Adrenal gland (tissue), 12 donors: Measurements from ENCODE around the gene CD24. TPM values are rescaled to one million over a fixed set of nuclear protein-coding genes. Genes with fewer than 3 reads are reported as not detected.

Source experiments
- DNase-seq, 7 donors: peaks; one replicate each; pipeline ENCODE4 v3.0.0-alpha.2; 2019 to 2020
- H3K27ac ChIP-seq, 5 donors: fragments of 200-600 bp; sonication (generic) in 4 of 5; 1 replicate in 3 of 5; 2 replicates in 2 of 5; pipeline versions ENCODE4 v1.5.1 to v1.8.0; 2016 to 2020; ENCODE audit warnings: mild to moderate bottlenecking in 1 of 5
- H3K27me3 ChIP-seq: fragments of 200-600 bp; 2 replicates; pipeline ENCODE4 v1.8.0; 2021
- H3K36me3 ChIP-seq, 2 donors: fragments of 200-600 bp; replicated peaks in 1 of 2; 1 replicate in 1 of 2; 2 replicates in 1 of 2; pipeline versions ENCODE4 v1.5.1 to v1.8.0; 2018 to 2022
- H3K4me1 ChIP-seq, 2 donors: fragments of 200-600 bp; replicated peaks in 1 of 2; 1 replicate in 1 of 2; 2 replicates in 1 of 2; pipeline versions ENCODE4 v1.5.1 to v1.8.0; 2018 to 2021
- H3K4me3 ChIP-seq, 4 donors: fragments of 200-600 bp; sonication (generic) in 3 of 4; one replicate each; pipeline ENCODE4 v1.5.1; 2016 to 2018
- H3K9me3 ChIP-seq, 3 donors: fragments of 200-600 bp; sonication (generic) in 1 of 3; replicated peaks in 1 of 3; 1 replicate in 2 of 3; 2 replicates in 1 of 3; pipeline versions ENCODE4 v1.5.1 to v1.8.0; 2016 to 2021
- POLR2A ChIP-seq, 2 donors: fragments of 450-650 bp; IDR thresholded peaks; one replicate each; pipeline ENCODE4 v1.6.1; 2017; ENCODE audit warnings: antibody characterized with exemption in 2 of 2, mild to moderate bottlenecking in 2 of 2, moderate library complexity in 1 of 2
- WGBS, 4 donors: extraction: QIAGEN DNeasy Blood & Tissue Kit in 2 of 4; methylation state at CpG; one replicate each; pipeline versions ENCODE4 v1.1.5 to v1.1.7; 2013 to 2017; 5-methylcytosine and 5-hydroxymethylcytosine counted together
- intact Hi-C, 2 donors: fragments of 100-400 bp; cut with DNase I; formaldehyde crosslinking; loops; one replicate each; pipeline versions ENCODE4 v1.14.1 to v1.15.0; 2022 to 2023
- polyA plus RNA-seq, 3 donors: library from polyadenylated mRNA; stranded (reverse); fragments of 200-250 nt in 2 of 3; fragments of 350-450 nt in 1 of 3; fragmentation: Illumina TruSeq in 1 of 3; extraction: RNeasy Lipid Tissue Mini Kit (QIAGEN cat#74804) in 1 of 3; gene quantifications; one replicate each; pipeline ENCODE4 v1.2.3, GENCODE V29; 2013 to 2014
- total RNA-seq, 9 donors: library from RNA; depleted of rRNA in 4 of 9; stranded (reverse); fragments of >200 nt in 4 of 9; fragments of 120-200 nt in 1 of 9; fragmentation: NEBNext Ultra II Directional in 1 of 9; extraction: Animal tissue kit (Norgen Biotek cat#: 25700) in 1 of 9; gene quantifications; one replicate each; pipeline versions ENCODE4 v1.1.0 to v1.2.4, GENCODE V29; 2013 to 2023
- TF ChIP-seq, protein P1 (sequence below), 6 experiments: fragments of 450-650 bp in 4 of 6; fragments of 200-600 bp in 2 of 6; sonication (generic) in 1 of 6; IDR thresholded peaks; 1 replicate in 5 of 6; 2 replicates in 1 of 6; pipeline versions ENCODE4 v1.5.1 to v1.8.0; 2016 to 2021; ENCODE audit warnings: antibody characterized with exemption in 6 of 6, mild to moderate bottlenecking in 2 of 6, moderate library complexity in 1 of 6
- donor health status: healthy with polysubstance abuse.
- donor health status: Bipolar disorder and iron deficiency.
- donor health status: DM: yes; HTN: yes; CAD: no.
- donor health status: DM: no; HTN: no; CAD: no.
- donor health status: DM: no; HTN: no; CAD: no.
- donor health status: DM: yes; HTN: yes; CAD: no.

Gene CD24
- total and polyA plus RNA-seq, 12 donors: 0.97 to 57.5 (median 23.4) TPM; not detected in 1

DNA sequence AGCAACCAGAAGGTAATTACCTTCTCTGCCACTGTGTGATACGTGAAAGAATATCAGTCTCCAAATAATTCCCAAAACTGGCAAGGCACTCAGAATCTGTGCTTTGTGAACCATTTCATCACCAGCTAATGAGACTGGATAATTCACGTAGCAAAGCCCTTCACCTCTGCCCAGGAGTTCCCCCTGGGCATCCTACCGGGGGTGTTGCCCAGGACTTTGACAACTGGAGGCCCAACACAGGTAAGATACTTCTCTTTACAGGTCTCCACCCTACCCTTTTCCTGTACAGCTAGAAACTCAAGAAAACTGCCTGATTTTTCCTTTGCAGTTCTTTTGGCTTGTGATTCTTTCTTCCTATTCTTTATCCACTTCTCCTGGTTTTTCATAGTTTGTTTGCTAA, 2.7 kb upstream of the CD24 start:
- Histone ChIP-seq H3K4me1 (peaks cover 0 to 14% of the 10 kb centered on the region in 2 donors), H3K36me3 (no peaks in the 10 kb centered on the region), H3K4me3 (no peak overlapping the region), H3K9me3 (no peaks in the 10 kb centered on the region), H3K27me3 (peaks cover 41% of the 10 kb centered on the region), H3K27ac (no peak overlapping the region)
- TF ChIP-seq, protein P1, sequence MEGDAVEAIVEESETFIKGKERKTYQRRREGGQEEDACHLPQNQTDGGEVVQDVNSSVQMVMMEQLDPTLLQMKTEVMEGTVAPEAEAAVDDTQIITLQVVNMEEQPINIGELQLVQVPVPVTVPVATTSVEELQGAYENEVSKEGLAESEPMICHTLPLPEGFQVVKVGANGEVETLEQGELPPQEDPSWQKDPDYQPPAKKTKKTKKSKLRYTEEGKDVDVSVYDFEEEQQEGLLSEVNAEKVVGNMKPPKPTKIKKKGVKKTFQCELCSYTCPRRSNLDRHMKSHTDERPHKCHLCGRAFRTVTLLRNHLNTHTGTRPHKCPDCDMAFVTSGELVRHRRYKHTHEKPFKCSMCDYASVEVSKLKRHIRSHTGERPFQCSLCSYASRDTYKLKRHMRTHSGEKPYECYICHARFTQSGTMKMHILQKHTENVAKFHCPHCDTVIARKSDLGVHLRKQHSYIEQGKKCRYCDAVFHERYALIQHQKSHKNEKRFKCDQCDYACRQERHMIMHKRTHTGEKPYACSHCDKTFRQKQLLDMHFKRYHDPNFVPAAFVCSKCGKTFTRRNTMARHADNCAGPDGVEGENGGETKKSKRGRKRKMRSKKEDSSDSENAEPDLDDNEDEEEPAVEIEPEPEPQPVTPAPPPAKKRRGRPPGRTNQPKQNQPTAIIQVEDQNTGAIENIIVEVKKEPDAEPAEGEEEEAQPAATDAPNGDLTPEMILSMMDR (IDR thresholded peaks at IDR 0.05): no peak
- TF ChIP-seq POLR2A (IDR thresholded peaks at IDR 0.05): no peak
- WGBS, 4 donors: 69 to 74% (median 71%) methylated on average over 3 of the region's 3 CpGs
- DNase-seq: no peak
- intact Hi-C loops: loop anchor here (10.0 kb wide), 2 partner anchors 372 to 622 kb away; no protein-coding TSS in a partner anchor

DNA sequence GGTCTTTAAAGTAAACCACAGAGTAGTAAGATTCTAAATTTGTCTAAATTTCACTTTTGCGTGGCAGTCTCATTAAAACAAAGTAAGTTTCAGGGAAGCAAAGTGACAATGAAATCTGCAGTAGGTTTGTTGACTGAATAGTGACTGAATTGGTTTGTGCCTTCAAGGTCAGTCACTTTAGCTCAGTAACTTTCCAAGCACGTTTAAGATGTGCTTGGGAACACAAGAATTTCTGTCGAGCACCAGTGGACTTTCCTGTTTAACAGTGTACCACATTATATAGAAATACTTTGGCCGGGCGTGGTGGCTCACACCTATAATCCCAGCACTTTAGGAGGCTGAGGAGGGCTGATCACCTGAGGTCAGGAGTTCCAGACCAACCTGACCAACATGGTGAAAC, 1.7 kb upstream of the CD24 start:
- H3K27me3 ChIP-seq: peaks cover 41% of the 10 kb centered on the region
- intact Hi-C loops: loop anchor here (10.0 kb wide), 2 partner anchors 371 to 621 kb away; no protein-coding TSS in a partner anchor
- H3K4me3 ChIP-seq: no peak overlapping the region
- H3K4me1 ChIP-seq: peaks cover 0 to 14% of the 10 kb centered on the region in 2 donors
- H3K9me3 ChIP-seq: no peaks in the 10 kb centered on the region
- no peak overlapping the region for H3K27ac ChIP-seq
- no peak for DNase-seq
- H3K36me3 ChIP-seq: no peaks in the 10 kb centered on the region
- TF ChIP-seq, protein P1 (IDR thresholded peaks at IDR 0.05): no peak
- TF ChIP-seq POLR2A (IDR thresholded peaks at IDR 0.05): no peak
- WGBS, 4 donors: 73 to 80% (median 77%) methylated on average over 5 of the region's 5 CpGs

DNA sequence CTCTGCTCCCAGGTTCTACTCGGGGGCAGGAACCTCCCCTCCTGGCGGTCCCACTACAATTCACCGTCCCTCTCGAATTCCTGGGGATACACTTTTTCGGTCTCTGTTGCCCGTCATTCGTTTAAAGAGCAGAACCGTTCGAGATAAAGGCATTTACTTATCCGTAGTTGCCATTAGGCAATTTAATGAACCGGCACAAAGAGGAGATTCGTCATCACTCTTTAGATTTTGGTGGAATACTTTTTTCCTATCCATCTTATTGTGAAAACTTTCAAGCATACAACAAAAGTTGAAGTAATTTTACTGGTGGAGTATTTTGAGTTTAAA, 1.2 kb upstream of the CD24 start:
- H3K27me3 ChIP-seq: peaks cover 41% of the 10 kb centered on the region
- 8 to 13% (median 12%) methylated on average over 11 to 12 of the region's 12 CpGs for WGBS, 4 donors

DNA sequence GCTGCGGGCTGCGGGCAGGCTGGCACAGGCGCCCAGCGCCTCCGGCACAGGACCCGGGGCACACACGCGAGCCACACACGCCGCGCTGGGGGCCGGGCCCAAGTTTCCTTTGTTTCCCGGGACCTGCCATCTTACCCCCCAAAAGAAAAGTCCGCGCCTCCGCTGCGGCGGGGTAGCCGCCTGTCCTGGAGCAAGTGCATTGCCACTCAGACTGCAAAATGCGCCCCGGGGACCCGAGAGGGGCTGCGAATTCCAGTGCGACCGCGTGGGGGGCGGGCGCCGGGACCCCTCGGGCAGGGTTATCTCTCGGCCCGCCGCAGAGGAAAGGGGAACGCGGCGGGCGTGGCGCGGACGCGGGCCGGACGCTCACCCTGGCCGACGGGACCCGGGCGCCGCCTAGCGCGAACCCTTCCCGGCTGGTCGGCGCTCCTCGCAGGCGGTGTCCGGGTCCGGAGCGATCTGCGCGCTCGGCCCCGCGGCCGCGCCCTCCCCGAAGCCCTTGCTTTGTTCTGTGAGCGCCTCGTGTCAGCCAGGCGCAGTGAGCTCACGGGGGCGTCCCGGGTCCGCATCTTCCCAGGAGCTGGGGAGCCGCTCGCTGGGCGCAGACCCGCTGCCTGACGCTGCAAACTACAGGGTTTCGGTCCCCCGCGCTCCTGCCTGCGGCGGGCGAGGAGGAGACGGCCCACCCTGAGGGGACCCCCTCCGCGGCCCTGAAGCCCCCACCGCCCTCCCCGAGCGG, 639 bp upstream of the CD24 start:
- TF ChIP-seq, protein P1 (IDR thresholded peaks at IDR 0.05): peak in 1 of 6 experiments; percentile 7
- TF ChIP-seq POLR2A (IDR thresholded peaks at IDR 0.05): no peak
- no peaks in the 10 kb centered on the region for H3K36me3 ChIP-seq
- no peaks in the 10 kb centered on the region for H3K9me3 ChIP-seq
- H3K4me1 ChIP-seq: peaks cover 0 to 14% of the 10 kb centered on the region in 2 donors
- H3K27ac ChIP-seq: no peak overlapping the region
- peaks cover 39% of the 10 kb centered on the region for H3K27me3 ChIP-seq
- DNase-seq: peak in 4 of 7 donors; percentile 18 to 56 (median 24)
- WGBS, 4 donors: 0 to 1% (median 0%) methylated on average over 3 to 88 of the region's 90 CpGs
- intact Hi-C loops: loop anchor here (10.0 kb wide), 2 partner anchors 370 to 620 kb away; no protein-coding TSS in a partner anchor
- H3K4me3 ChIP-seq: peak overlapping the region in 2 of 4 donors; percentile 34 to 62

More for the DNA sequence above, 1.2 kb upstream of the CD24 start:
- intact Hi-C loops: loop anchor here (10.0 kb wide), 2 partner anchors 371 to 621 kb away; no protein-coding TSS in a partner anchor
- no peak for TF ChIP-seq POLR2A (IDR thresholded peaks at IDR 0.05)
- TF ChIP-seq, protein P1 (IDR thresholded peaks at IDR 0.05): no peak
- H3K9me3 ChIP-seq: no peaks in the 10 kb centered on the region
- DNase-seq: no peak
- no peak overlapping the region for H3K27ac ChIP-seq
- no peaks in the 10 kb centered on the region for H3K36me3 ChIP-seq
- peak overlapping the region in 1 of 4 donors; percentile 62 for H3K4me3 ChIP-seq
- H3K4me1 ChIP-seq: peaks cover 0 to 14% of the 10 kb centered on the region in 2 donors
